Hematopoietic multipotent progenitor cell treated with erythropoietin and hydrocortisone succinate and interleukin-3 and kit ligand, for 17 days (in vitro differentiated cells): ENCODE data around the gene ARRDC4.
A peak's percentile ranks its signal among the peaks of the same experiment; 100 is the strongest.

Experiments
- DNase-seq: peaks from one replicate; pipeline ENCODE4 v3.0.0-alpha.2; 2015; ENCODE audit warnings: low spot score

Gene ARRDC4, protein sequence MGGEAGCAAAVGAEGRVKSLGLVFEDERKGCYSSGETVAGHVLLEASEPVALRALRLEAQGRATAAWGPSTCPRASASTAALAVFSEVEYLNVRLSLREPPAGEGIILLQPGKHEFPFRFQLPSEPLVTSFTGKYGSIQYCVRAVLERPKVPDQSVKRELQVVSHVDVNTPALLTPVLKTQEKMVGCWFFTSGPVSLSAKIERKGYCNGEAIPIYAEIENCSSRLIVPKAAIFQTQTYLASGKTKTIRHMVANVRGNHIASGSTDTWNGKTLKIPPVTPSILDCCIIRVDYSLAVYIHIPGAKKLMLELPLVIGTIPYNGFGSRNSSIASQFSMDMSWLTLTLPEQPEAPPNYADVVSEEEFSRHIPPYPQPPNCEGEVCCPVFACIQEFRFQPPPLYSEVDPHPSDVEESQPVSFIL

GRCh38 chr15:97960364-97961066 is at the start of gene ARRDC4:
Gene ARRDC4, plus strand, starts transcription at chr15:97960703. Its CDS starts 159 bp downstream, at chr15:97960862.
- DNase-seq, result peak; percentile 100

GRCh38 chr15:97914711-97915110 is 45.8 kb upstream of the ARRDC4 start:
- DNase-seq, result no peak

DNA sequence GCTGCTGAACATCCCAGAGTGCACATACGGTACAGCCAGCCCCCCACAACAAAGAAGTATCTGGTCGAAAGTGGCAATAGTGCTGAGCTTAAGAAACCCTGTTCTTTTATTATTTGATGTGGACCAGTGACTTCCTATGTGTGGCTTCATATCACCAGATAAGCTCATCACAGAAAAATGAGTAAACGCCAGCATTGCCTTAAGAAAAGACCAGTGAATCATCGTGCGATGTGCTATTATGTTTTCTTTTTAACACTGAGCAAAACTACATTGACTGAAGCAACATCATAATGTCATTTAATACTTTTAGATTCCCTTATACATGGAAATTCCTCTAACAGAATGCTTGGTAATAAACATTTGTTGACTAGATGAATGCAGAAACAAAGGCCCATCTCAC is 45.2 kb upstream of the ARRDC4 start:
- DNase-seq, result no peak

DNA sequence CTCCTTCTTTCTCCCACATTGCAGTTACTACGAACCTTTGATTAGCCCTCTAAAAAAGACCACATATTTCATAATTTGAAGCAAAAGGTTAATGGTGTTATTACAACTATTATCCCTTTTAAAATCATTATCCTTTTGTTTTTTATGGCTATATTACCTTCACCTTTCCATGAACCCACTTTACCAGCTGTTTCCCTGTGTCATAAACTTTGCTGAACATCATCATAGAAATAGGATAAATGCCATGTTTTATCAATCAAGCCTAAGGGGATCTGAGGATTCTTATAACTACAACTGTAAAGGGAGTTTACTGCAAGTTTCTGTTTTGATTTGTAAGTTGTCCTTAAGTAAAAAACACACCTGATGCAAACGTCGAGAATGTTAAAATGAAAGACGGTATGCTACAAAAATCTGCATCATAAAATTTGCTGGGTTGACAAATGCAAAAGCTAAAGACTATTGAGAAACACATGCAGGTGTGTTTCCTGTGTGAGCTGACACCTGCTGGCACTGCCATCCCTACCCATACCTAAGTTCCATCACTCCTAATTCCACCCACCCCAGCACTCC is 39.1 kb upstream of the ARRDC4 start:
- DNase-seq, result no peak

DNA sequence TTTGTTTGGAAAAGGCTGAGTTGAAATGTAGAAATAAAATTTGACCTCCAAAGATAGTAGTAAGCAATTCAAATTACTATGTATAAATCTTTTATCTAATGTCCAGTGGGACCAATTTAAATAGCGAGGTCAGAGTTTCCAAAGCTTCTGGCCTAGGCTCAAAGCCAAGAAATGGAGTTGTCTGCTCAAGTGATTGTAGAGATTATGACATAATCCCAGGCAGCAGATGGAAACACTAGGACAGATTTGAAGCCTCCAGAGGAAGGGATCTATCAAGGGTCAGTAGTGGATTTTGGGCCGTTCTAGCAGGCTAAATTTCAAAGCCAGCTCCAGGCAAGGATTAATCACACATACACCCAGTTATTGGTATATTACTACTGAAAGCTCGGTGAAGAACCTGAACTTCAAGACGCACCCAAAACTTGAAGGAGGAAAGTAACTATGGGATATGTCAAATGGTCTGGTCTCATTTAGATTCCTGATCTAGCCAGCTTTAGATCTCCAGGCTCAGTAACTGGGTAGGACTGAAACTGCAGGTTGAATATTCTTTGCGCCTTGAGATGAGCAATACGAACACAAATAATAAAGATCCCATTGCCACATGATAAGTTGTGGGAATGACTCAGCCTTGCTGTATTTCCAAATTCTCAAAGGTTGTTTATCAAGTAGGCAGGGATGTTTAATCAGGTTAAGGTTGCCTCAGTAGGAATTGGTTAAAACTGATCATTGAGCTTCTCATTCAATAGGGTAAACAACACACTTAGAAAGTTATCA is 30.9 kb upstream of the ARRDC4 start:
- no peak for DNase-seq

- no peak for DNase-seq
These were observed 30.3 kb upstream of the ARRDC4 start for GRCh38 chr15:97930230-97930629.

- DNase-seq, result no peak
These were observed 29.2 kb upstream of the ARRDC4 start for GRCh38 chr15:97931314-97931713.

- no peak for DNase-seq
These were observed 26.9 kb upstream of the ARRDC4 start for GRCh38 chr15:97933589-97933988.

DNA sequence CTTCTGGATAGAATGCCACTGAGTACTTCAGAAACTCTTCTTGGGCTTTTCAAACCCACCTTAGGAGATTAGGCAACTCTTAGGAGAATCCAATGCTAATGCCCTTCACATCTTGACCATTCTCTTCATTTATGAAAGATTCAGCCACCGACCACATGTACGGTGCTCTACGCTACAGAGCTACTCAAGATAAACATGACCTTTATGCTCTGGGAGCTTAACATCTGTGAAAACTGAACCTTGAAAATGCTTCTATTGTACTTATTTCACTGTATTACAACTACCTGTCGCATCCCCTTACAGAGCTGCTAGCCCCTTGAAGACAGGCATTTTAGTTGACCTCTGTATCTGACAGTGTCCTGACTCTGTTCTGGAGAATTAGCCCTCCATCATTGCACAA is 19.5 kb upstream of the ARRDC4 start:
- no peak for DNase-seq

DNA sequence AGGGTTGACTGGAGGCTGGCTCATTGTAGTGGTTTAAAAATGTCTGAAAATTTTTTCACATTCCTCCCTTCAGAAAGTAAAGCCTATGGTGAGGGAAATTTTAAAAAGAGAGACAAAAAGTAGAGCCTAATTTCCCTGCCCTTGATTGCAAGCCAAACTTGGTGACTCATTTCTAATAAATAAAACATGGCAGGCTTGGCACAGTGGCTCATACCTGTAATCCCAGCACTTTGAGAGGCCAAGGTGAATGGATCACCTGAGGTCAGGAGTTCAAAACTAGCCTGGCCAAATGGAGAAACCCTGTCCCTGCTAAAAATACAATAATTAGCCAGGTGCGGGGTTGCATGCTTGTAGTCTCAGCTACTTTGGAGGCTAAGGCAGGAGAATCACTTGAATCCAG is 18.9 kb upstream of the ARRDC4 start:
- no peak for DNase-seq

- no peak for DNase-seq
These were observed 15.8 kb upstream of the ARRDC4 start for GRCh38 chr15:97944724-97945123.

GRCh38 chr15:97947465-97948260 is 12.8 kb upstream of the ARRDC4 start:
- no peak for DNase-seq

DNA sequence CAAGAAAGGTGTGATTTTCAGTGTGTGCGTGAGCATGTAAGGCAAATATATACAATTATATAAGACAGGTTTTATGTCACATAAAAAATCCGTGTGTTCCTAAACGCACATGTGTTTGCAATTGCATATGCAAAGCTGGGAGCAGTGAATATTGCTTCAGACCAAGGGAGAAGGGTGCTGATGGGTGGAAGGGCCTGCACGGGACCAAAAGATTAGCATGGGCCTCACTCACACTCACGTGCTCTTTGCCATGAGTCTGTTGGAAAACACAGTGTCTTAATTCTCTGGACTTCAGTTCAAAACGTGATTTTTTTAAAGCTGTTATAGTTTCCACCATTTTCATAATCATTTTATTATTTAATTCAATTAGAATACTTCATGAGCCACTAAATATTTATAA is 7.2 kb upstream of the ARRDC4 start:
- no peak for DNase-seq

DNA sequence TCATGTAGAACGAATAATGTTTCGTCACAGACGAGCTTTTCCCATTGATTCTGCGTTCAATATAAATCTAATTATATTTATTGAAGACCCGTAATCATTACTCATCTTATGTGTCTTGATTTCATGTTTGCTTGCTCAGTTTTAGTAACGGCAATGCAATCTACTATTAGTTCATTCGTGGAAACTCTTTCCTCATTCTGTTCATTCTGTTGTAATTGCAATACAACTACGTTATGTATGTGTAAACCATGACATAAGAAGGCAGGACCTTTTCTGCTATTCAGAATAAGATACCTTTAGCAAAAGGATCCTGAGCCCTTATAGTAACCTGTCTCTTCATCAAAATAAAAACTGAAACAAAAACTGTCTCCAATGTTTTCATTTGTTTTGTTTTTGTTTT is 6.8 kb upstream of the ARRDC4 start:
- no peak for DNase-seq

GRCh38 chr15:97955035-97955434 is 5.5 kb upstream of the ARRDC4 start:
- DNase-seq, result no peak

GRCh38 chr15:97955529-97955928 is 5.0 kb upstream of the ARRDC4 start:
- DNase-seq, result no peak

- DNase-seq, result no peak
These were observed 659 bp upstream of the ARRDC4 start for GRCh38 chr15:97959724-97960363.

DNA sequence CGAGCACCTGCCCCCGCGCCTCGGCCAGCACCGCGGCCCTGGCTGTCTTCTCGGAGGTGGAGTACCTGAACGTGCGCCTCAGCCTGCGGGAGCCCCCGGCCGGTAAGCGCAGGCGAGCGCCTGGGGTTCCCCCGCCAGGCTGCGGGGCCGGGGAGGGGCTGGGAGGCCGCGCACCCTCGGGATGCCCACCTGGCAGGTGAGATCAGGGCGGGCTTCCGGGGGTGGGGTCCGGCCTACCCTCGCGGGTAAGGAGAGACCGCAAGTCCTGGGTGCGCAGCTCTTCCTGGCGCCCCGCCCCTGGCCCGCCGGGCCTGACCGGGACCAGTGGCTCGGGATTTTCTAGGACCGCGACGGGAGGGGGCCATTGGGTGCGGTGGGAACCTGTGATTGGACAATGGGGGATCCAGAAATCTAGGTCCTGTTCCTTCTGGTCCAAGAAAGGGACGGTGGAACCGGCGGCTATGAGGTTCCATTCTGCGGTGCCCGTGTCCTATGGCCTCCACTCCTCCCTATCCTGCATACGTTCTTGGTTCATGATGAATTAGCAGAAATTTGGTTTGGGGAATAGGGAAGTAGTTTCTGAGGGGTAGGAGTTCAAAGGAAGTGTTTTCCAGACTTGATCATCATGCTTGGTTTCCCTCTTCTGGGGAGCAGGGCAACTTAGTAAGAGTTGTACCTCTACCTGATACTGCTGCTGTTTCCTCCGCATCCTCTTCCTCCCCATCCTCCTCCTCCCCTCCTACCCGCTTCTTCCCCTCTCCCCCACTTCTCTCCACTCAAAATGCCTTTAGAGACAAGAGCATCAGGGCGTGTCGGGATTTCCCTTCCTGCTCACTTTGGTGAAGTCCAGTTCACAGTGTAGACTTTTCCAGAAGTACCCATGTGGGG is 808 bp downstream of the ARRDC4 start:
- DNase-seq, result peak; percentile 42

DNA sequence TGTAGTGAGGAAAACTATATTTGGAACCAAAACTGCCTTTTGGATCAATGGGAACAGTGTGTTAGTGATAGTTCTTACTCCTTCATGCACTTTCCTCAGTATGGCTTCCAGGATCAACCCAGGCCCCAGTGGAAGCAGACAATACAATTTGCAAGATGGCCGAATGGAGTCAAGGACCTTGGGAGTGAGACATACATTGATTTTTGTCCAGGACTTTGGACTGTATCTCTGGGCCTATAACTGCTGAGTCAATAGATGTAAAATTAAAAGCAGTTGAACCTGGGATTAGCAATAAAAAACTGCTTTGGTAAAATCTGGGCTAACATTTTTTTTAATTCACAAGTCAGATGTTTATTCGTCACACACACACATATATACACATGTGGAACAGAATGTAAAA is 1.8 kb downstream of the ARRDC4 start:
- DNase-seq, result no peak

- no peak for DNase-seq
These were observed 3.3 kb downstream of the ARRDC4 start for GRCh38 chr15:97963779-97964178.
